GM19452 (cell line): ENCODE results near the gene SYTL4.

ENCODE experiments used
- ATAC-seq: cut with Tn5 transposase; IDR thresholded peaks from one replicate; pipeline ENCODE4 v1.9.1; 2021; ENCODE audit not compliant: unreplicated experiment

The SYTL4 gene

DNA sequence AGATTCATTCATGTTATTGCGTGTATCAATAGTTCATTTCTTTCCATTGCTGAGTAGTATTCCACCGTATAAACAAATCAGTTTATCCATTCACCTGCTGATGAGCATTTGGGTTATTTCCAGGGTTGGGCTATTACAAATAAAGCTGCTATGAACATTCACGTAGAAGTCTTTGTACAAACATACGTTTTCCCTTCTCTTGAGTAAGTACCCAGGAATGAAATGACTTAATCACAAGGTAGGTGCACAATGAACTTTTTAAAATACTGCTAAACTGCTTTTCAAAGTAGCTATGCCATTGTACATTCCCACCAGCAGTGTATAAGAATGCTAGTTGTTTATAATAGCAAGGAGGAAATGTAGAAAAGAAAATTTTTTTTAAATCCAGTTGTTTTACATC is 35.9 kb downstream of the SYTL4 start:
- no peak for ATAC-seq

DNA sequence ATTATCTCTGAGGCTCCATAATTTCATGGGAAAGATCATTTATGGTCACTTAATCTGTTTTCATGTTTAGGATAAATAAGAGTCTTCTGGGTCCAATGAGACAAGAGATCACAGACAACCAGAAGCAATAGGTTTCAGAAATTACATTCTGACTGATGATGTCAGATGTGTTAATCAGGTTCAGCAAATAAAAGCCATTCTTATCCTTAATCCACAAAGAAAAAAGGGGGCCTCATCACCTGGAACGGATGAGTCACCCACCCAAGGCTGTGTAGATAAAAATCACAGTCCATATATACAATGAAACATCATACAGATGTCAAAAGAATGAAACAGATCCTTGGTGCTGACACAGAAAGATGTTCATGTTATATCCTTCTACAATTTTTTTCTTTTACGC is 36.6 kb downstream of the SYTL4 start:
- no peak for ATAC-seq

DNA sequence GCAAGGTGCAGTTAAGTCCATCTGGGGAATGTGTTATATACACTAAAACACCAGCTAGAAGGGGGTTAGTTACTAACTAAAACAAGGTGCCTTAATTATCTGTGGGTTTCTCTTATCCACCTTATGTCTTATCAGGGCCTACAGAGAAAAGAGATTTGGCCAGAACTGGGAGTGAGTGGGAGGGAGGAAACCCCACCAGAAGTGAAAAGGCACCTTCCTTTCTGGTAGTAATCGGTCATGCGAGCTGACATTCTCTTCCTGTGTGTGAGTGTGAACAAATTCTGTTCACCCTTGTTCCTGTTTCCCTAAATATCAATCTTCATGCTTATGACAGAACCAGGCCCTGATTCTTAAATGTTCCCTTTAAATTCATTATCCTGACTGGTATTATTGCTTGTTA is 44.4 kb downstream of the SYTL4 start:
- ATAC-seq = peak; percentile 70

DNA sequence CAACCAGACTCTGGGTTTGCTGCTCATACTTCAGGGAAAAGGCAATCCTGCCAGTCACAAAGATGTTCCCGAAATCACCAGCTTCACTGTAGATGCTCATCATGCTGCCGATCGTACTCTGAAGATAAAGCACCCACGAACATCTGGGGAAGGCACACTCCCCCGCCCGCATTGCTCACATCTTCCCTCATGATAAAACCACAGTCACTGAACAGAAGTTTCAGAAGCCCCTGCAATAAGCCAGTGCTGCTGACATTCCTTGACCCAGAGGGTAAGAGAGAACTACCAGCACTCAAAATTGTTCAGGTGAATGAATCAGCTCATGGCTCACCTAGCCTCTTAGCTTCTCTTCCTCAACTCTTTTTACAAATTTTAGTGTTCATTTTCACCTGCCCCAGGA is 44.8 kb downstream of the SYTL4 start:
- peak; percentile 37 for ATAC-seq

DNA sequence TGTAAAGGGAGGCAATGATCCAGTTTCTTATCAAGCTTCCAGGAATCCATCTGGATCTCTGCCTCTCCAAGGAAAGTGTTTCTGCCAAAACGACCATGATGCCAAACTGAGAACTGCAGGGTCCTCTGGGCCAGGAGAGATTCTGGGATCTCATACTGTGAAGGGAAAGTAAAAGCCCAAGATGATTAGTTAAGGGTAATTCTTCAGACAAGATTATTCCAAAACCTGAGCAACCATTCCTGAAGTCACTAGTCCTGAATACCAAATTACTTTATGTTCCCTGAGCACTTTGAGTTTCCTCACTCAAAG is 46.0 kb downstream of the SYTL4 start:
- ATAC-seq = no peak

DNA sequence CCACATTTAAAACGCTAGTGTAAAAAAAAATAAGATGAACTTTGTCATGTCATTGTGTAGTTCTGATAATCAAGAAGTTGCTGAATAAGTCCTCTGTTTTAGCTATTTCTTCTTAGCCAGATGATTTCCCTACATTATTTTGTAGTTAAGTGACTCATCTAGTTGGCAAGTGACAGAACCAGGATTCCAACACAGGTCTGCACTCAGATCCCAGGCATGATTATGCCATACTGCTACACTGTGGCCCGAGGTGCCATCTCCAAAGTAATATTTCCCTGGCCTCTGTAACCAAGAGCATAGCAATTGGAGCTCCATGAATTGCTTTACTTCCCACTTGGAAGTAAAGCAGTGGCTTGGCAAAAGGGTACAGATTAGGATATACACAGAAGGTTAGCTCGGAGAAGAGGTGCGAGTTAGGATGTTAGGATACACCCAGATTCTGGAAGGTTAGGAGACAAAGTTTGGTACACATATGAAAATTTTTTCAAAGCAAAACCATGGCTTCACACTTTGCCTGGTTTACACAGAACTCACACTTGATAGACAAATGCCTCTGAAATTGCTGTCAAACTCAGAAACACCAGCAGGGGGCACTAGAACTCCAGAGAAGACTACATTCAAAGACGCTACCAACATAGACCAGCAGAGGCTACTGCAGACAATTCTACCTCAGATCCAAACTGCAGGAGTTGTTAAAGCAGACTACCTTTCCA is 46.5 kb downstream of the SYTL4 start:
- peak; percentile 63 for ATAC-seq

DNA sequence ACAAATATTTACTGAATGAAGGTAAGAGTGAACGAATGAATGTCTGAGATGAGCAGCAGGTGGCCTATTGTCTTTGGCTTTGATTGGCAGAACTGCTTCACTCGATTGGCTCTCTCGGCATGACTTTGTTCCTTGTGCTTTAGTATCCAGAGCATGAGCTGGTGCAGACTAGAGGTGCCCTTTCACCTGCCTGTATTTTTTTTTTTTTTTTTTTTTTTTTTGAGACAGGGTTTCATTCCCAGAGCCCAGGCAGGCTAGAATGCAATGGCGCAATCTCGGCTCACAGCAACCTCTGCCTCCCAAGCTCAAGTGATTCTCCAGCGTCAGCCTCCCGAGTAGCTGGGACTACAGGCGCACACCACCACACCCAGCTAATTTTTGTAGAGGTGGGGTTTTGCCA is 49.0 kb downstream of the SYTL4 start:
- no peak for ATAC-seq

DNA sequence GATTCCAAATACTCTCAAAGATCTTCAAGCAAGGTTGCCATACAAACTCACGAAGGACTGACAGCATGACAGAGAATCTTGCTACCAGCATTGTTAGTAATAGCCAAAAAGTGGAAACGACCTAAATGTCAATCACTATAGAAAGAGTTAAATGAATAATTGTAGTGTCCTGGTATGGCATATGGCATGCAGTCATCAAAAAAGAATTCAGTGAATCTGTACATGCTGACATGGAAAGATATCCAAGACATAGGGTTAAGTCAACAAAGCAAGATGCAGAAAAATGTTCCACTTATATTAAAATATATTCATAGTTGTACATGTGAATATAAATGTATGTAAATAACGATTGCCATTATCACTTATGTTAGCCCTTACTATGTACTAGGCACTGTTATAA is 50.3 kb downstream of the SYTL4 start:
- ATAC-seq = no peak

DNA sequence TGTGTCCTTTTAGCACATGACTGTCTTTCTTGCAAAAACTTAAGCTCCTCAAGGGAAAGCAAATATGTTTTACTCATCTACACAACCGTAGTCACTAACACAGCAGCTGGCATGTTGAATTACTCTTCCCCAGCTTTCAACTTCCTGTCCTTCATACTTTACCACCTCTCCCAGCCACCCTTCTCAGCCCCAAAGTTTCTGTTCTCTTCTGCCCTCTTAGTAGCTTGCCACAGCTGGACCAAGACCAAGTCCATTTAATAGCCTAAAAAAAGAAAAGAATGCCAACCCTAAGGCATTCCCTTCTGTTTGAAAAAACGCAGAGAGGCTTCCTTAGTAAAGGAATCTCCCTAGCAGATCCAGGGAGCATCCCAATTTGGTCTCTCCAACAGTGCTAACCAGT is 51.2 kb downstream of the SYTL4 start:
- no peak for ATAC-seq

DNA sequence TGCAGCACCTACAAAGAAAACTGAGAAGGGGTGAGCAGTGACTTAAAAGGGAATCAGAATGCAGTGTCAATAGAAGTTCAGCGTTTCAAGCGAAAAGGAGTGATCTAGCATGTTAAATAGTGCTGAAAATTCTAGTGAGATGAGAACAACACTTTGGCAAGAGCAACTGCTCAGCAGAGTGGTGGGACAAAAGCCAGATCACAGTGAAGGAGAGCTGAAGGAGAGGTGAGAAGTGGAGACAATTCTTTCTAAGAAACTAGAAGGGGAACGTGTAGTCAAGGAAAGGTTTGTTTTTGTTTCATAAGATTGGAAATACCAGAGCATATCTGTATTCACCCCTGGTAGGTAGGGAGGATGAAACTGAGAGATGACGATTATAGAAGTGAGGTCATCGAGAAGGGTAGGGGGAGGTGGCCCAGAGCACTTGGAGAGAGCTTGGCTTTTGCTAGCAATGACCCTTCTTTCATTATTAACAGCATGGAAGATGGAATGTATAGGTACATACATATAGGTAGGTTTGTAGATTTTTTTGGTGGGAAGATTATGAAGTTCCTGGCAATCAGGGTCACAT is 54.2 kb downstream of the SYTL4 start:
- no peak for ATAC-seq

DNA sequence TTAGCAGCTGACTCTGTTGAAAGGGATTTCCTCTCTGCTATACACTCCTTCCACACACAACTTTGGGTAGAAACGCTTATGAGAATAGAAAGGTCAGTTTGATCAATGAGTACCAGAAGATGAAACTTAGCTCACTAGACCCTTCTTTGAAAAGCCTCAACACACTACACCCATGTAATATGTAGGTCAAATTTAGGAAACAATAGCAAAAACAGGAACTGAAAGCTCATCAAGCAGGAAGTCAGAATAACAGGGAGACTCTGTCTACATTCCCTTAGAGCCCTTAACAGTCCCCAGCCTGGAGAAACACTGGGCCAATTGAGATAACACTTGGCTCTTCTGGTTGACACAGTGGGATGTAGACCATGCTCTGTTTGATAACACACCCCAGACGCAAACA is 57.2 kb downstream of the SYTL4 start:
- ATAC-seq = peak; percentile 83

DNA sequence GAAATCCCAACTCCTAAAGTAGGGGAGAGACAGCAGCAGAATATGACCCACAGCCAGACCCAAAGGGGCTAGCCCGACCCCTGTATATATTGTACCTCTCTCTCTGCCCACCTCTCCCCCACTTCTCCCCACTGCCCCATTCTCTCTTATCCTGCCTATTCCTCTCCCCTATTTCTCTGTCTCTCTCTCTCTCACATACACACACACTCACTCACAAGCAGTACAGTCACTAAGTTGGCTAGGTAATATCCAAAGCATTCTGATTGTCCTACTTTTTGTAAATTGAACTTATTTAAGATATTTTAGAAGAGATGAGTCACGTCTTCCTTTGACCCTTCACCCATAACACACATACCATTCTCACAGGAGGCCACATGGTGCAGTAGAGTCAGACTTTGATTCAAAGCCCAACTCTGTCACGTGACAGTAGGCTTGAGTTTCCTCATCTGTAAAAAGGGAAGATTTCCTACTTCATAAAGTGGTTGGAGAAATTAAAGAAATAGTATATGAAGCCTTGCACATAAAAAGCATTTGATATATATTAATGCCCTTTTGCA is 58.4 kb downstream of the SYTL4 start:
- ATAC-seq = no peak

DNA sequence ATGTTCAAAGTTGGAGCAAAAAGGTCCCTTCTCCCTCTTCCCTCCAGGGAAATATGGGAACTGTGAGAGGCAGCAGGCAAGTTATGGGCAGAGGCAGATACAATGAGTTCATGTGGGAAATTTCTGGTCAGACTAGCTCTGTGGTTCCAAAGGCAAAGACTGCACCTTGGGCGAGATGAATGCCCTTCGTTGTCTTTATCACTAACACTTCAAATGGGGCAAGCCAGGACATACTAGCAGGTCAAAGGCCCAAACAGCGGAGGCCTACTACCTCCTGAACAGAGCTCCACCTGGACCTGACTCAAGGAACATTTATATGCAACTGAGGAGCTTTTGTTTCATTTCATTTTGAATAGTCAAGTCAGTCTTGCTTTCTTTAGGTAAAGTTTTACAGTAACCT is 59.0 kb downstream of the SYTL4 start:
- no peak for ATAC-seq

DNA sequence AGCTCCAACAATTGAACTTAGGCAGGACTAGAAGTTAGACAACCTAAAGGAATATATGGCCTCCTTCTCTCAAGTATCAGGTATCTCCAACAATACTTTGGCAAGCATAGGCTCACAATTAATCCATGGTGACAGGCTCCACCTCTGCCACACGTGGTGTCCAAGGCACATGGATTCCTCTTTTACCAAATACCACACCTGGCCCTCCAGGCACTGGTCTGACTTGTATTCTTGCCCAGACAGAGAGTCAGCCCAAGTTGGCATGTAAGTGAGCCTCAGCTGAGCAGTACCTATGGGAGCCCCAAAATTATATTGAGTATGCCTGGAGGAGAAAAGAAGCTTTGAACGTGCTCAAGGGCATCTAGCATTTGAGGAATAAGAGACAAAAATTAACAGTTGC is 68.3 kb downstream of the SYTL4 start:
- ATAC-seq = no peak

DNA sequence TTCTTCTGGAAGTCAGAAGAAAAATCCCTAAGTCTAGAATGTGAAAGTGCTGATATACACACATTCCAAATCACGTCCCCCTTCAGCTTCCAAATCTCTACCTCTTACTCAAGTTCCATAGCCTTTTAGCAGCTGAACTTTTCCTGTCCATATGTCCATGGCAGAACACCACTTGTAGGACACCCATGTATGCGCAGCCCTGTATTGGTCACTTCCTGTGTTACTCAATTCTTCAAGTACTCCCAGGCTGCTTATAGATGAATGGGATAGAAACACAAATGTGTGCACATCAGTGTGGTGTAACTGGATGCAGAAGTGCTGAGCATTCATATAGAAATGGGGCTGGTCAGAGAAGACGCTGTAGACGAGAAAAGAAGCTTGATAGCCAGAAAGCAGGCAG is 69.1 kb downstream of the SYTL4 start:
- ATAC-seq = no peak

DNA sequence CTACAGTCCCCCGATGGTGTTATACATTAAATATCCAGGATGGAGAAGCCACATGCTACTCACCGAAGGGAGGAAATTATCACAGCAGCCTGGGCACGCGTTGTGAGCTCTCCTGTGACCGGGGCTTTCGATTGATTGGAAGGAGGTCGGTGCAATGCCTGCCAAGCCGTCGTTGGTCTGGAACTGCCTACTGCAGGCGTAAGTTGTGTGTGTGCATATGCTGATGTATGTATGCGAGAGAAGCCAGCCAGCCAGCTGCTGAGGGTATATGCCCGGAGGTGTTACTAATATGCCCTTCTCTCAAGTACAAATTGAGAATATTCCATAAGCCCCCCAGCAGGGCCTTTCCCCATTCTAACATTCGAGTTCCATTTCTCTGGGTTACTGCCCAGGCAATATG is 69.8 kb downstream of the SYTL4 start:
- ATAC-seq = no peak

DNA sequence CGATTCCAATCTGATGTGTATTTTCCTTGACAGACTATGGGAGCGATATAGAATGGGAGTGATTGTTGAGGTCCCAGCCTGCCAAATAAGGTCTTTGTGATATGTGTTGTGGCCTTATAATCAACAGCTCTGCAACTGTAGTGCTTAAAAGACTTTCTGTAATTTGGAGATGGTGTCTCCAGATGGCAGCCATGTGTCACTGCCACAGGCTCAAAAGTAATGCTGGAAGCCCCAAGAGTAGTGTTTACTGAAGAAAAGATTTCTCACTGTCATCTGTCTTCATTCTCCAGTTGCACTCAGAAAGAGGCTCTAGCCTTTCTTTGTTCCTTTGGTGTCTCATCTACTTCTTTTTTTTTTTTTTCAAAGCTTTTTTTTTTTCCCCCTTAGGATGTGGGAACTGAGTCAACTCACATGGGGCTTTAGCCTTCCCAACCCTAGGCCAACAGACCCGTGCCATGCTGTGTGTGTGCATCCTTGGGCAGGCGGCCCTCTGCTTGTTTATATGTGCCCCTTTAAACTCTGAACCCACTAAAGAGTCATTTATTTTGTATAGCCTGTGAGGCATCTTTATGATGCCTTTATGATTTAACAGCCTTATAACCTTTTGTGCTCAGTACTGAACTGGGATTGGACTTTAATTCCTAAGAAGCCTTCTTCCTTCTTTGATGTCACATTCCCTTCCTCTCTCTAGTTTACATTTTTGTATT is 72.3 kb downstream of the SYTL4 start:
- ATAC-seq = no peak

DNA sequence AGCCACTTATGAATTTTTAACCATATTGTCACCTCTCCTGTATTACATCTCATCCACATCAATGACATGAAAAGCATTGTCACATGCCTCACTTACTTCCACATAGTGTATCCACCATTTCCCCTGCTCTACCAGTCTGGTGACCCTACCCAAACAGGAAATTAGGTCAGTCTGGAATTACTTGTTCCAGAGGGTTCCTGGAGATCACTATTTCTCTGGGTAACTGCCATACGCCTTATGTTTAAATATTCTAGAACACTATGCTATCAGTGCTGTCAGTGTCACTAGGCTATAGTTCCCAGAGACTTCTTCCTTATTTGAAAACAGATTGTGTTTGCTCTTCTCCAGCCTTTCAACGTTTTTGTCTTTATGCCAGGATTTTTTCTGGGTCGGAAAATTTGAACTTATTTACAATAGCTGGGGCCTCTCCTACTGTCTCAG is 73.0 kb downstream of the SYTL4 start:
- ATAC-seq = no peak

DNA sequence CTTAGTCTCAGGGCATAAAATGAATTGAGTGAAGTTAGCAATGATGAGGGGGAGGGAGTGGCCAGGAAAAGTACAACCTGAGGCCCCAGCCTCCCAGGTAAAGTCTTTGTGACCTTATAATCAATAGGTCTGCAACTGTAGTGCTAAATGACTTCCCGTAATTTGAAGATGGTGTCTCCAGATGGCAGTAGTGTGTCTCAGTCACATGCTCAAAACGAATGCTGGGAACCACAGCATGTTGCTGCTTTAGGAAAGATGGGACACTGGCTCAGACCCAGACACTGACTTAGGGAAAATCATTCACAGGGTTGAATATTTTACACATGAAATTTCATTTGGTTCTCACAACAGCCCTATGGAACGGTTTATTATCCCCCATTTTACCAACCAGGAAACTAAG is 77.7 kb downstream of the SYTL4 start:
- no peak for ATAC-seq

DNA sequence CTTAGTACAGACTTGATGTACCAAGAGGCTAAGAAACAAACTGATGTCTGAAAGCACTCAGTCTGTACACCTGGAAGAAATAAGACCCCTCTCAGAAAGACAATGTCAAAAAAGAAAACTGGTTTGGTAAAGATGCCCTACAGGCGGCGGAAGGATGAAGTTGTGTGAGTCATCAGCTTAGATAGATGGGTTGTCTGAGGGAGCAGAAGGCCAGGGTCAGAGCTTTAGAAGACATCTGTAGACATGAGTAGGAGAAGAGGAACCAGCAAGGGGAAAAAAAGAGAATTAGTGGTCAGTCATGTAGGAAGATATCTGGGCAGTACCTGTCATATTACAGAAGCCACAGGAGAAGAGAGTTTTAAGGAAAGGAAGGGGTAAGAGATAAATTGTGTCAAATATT is 79.7 kb downstream of the SYTL4 start:
- ATAC-seq = no peak

DNA sequence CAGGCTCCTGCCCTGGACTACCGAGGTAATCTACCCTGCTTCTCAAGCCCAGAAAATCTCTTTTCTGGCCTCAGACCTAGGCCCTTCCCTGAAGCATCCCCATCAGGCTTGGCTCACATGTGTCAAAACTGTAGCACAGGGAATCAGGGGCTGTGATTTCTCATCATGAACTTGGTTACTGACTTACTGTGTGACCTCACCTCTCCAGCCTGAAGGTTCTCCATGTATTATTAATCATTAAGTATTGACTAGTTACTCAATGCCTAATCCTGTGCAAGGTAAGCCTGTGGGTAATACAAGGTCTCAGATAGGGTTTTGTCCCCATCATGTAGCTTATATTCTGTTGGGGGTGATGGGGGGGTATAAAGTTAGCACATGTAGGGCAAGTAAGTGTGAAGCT is 81.1 kb downstream of the SYTL4 start:
- peak; percentile 58 for ATAC-seq
